GM18867 (cell line): ENCODE measurements around the gene SCEL.

Source experiments
- ATAC-seq: cut with Tn5 transposase; IDR thresholded peaks from one replicate; pipeline ENCODE4 v1.9.1; 2021; ENCODE audit warnings: mild to moderate bottlenecking, moderate library complexity; ENCODE audit not compliant: unreplicated experiment

The SCEL gene

GRCh38 chr13:77519808-77520207 is 15.7 kb upstream of the SCEL start:
- no peak for ATAC-seq

- ATAC-seq: no peak
Observed at GRCh38 chr13:77521194-77521593, 14.3 kb upstream of the SCEL start.

GRCh38 chr13:77521595-77522367 is 13.7 kb upstream of the SCEL start:
- no peak for ATAC-seq

GRCh38 chr13:77522444-77522843 is 13.1 kb upstream of the SCEL start:
- ATAC-seq: no peak

GRCh38 chr13:77523386-77523785 is 12.1 kb upstream of the SCEL start:
- ATAC-seq: no peak

GRCh38 chr13:77523834-77524728 is 11.4 kb upstream of the SCEL start:
- peak; percentile 58 for ATAC-seq

- no peak for ATAC-seq
Observed at GRCh38 chr13:77528414-77528813, 7.1 kb upstream of the SCEL start.

- ATAC-seq: peak; percentile 74
Observed at GRCh38 chr13:77528834-77529500, 6.5 kb upstream of the SCEL start.

GRCh38 chr13:77529501-77529840 is 6.0 kb upstream of the SCEL start:
- ATAC-seq: no peak

- no peak for ATAC-seq
Observed at GRCh38 chr13:77530875-77531274, 4.6 kb upstream of the SCEL start.

- ATAC-seq: no peak
Observed at GRCh38 chr13:77532983-77533382, 2.5 kb upstream of the SCEL start.

- ATAC-seq: no peak
Observed at GRCh38 chr13:77533875-77534788, 1.4 kb upstream of the SCEL start.

- no peak for ATAC-seq
Observed at GRCh38 chr13:77536358-77536757, 852 bp downstream of the SCEL start.

- no peak for ATAC-seq
Observed at GRCh38 chr13:77537289-77537919, 1.9 kb downstream of the SCEL start.

- ATAC-seq: no peak
Observed at GRCh38 chr13:77543711-77544110, 8.2 kb downstream of the SCEL start.

GRCh38 chr13:77544355-77544754 is 8.8 kb downstream of the SCEL start:
- no peak for ATAC-seq

- ATAC-seq: peak; percentile 75
Observed at GRCh38 chr13:77544758-77545338, 9.3 kb downstream of the SCEL start.

GRCh38 chr13:77545626-77546412 is 10.3 kb downstream of the SCEL start:
- no peak for ATAC-seq

GRCh38 chr13:77548095-77548494 is 12.6 kb downstream of the SCEL start:
- ATAC-seq: no peak
